HepG2 (cell line): ENCODE results near the gene ASB8. TPM values are rescaled to one million over a fixed set of nuclear protein-coding genes. Genes with fewer than 3 reads are reported as not detected.

Source experiments
- ATAC-seq: fragments of 200-7000 bp; cut with Tn5 transposase; 3 replicates; pipeline ENCODE4 v1.9.1; 2020; ENCODE audit warnings: mild to moderate bottlenecking, moderate library complexity
- BruUV-seq: library from RNA; stranded (reverse); fragments of 400-500 nt; replicated peaks from 2 replicates; lab custom pipeline; 2021; lab: Mats Ljungman, UMichigan
- CTCF ChIA-PET: fragments of 300-600 bp; formaldehyde crosslinking; extraction: SDS; loops from one replicate; lab custom pipeline; 2021; ENCODE audit warnings: low total read pairs, inconsistent platforms, low intra/inter-chr PET ratio; lab: Yijun Ruan, JAX
- POLR2A ChIA-PET: fragments of 350-600 bp; sonication (Branson Sonifier 250); formaldehyde crosslinking; loops from one replicate; lab custom pipeline; 2020; ENCODE audit warnings: antibody characterized with exemption, inconsistent platforms; lab: Yijun Ruan, JAX
- DNase-seq: peaks from one replicate; pipeline ENCODE4 v3.0.0-alpha.2; 2015; ENCODE audit warnings: low spot score
- FAIRE-seq: peaks from 3 replicates; lab custom pipeline; 2011; peaks lifted over from hg19 to GRCh38; lab: Jason Lieb, UNC
- H2AFZ ChIP-seq: one replicate; pipeline ENCODE4 v1.6.1; 2011; ENCODE audit warnings: low read length, inconsistent platforms
- H3K27ac ChIP-seq: fragments of 300-600 bp; 3 replicates; pipeline ENCODE4 v1.8.0; 2011; ENCODE audit warnings: mixed run types, mild to moderate bottlenecking, mixed read lengths, low read length, inconsistent platforms; ENCODE audit not compliant: insufficient read depth; ENCODE audit errors: extremely low read length
- H3K27me3 ChIP-seq, 2 experiments: fragments of 200-600 bp in 1 of 2; 2 replicates in 1 of 2; 3 replicates in 1 of 2; pipeline versions ENCODE4 v1.6.0 to v1.8.0; 2011; ENCODE audit warnings: low read length in 2 of 2, mild to moderate bottlenecking in 2 of 2, moderate library complexity in 2 of 2, inconsistent platforms in 1 of 2; ENCODE audit not compliant: insufficient read depth in 2 of 2, control insufficient read depth in 1 of 2
- H3K36me3 ChIP-seq, 2 experiments: fragments of 200-600 bp in 1 of 2; replicated peaks in 1 of 2; 2 replicates in 1 of 2; 3 replicates in 1 of 2; pipeline versions ENCODE4 v1.5.1 to v1.8.0; 2011; ENCODE audit warnings: low read length in 2 of 2, inconsistent platforms in 1 of 2; ENCODE audit not compliant: insufficient read depth in 2 of 2, control insufficient read depth in 1 of 2
- H3K4me1 ChIP-seq: 2 replicates; pipeline ENCODE4 v1.5.1; 2012; ENCODE audit warnings: low read length, inconsistent platforms; ENCODE audit not compliant: insufficient read depth
- H3K4me2 ChIP-seq: 2 replicates; pipeline ENCODE4 v1.6.0; 2011; ENCODE audit warnings: low read depth, low read length, inconsistent platforms
- H3K4me3 ChIP-seq, 3 experiments: fragments of 200-600 bp in 1 of 3; sonication (generic), shearing (Covaris generic) in 1 of 3; replicated peaks in 1 of 3; 2 replicates each; pipeline ENCODE4 v1.5.1; 2011 to 2016; ENCODE audit warnings: low read length in 3 of 3, inconsistent platforms in 2 of 3, low read depth in 2 of 3, mild to moderate bottlenecking in 2 of 3, control low read depth in 1 of 3, mixed read lengths in 1 of 3; ENCODE audit not compliant: insufficient read depth in 1 of 3
- H3K79me2 ChIP-seq: one replicate; pipeline ENCODE4 v1.6.1; 2011; ENCODE audit warnings: low read length, inconsistent platforms; ENCODE audit not compliant: insufficient read depth
- H3K9ac ChIP-seq: 2 replicates; pipeline ENCODE4 v1.6.0; 2011; ENCODE audit warnings: mild to moderate bottlenecking, low read depth, low read length, inconsistent platforms; ENCODE audit not compliant: insufficient read depth
- H3K9me3 ChIP-seq: 2 replicates; pipeline ENCODE4 v1.5.1; 2012; ENCODE audit warnings: mild to moderate bottlenecking, low read length
- H4K20me1 ChIP-seq: 2 replicates; pipeline ENCODE4 v1.6.0; 2011; ENCODE audit warnings: inconsistent platforms, mild to moderate bottlenecking, low read length, moderate library complexity; ENCODE audit not compliant: insufficient read depth
- MAFF ChIP-seq: IDR thresholded peaks from 2 replicates; pipeline ENCODE4 v1.6.1; 2011; ENCODE audit warnings: low read depth, low read length, improper control_type of control experiment
- MAFG ChIP-seq: sonication (generic); formaldehyde crosslinking; IDR thresholded peaks from 2 replicates; pipeline ENCODE4 v1.5.1; 2020; ENCODE audit warnings: mild to moderate bottlenecking, missing genetic modification reagents
- MAFK ChIP-seq, 2 experiments: IDR thresholded peaks in 1 of 2; conservative IDR thresholded peaks in 1 of 2; 2 replicates each; pipeline ENCODE4 v1.6.1; 2011; ENCODE audit warnings: improper control_type of control experiment in 2 of 2, low read length in 2 of 2
- NR1H2 ChIP-seq: sonication (generic); formaldehyde crosslinking; IDR thresholded peaks from 2 replicates; pipeline ENCODE4 v1.8.1; 2022; ENCODE audit warnings: low read depth, missing genetic modification reagents, borderline replicate concordance
- STAG1 ChIP-seq: sonication (generic); formaldehyde crosslinking; IDR thresholded peaks from 2 replicates; pipeline ENCODE4 v1.4.0; 2020; ENCODE audit warnings: missing genetic modification reagents
- ZBTB7A ChIP-seq: sonication (generic); formaldehyde crosslinking; IDR thresholded peaks from 2 replicates; pipeline ENCODE4 v1.8.0; 2022; ENCODE audit warnings: mild to moderate bottlenecking, missing genetic modification reagents
- ZNF17 ChIP-seq: sonication (generic); formaldehyde crosslinking; IDR thresholded peaks from 2 replicates; pipeline ENCODE4 v1.5.0; 2020; ENCODE audit warnings: mild to moderate bottlenecking, missing genetic modification reagents
- ZNF660 ChIP-seq: sonication (generic); formaldehyde crosslinking; IDR thresholded peaks from 2 replicates; pipeline ENCODE4 v1.5.1; 2020; ENCODE audit warnings: mild to moderate bottlenecking, low read depth, missing genetic modification reagents, borderline replicate concordance
- WGBS: methylation state at CpG from one replicate; pipeline ENCODE4 v1.1.6; 2017; ENCODE audit warnings: low lambda C conversion rate; 5-methylcytosine and 5-hydroxymethylcytosine counted together
- in situ Hi-C: cut with HindIII; loops from 2 replicates; pipeline ENCODE4 v1.10.0; 2017; ENCODE audit warnings: low pct_unique_long_range_greater_than_20kb; ENCODE audit not compliant: extremely low pct_ligation_motif_present
- intact Hi-C: fragments of 100-400 bp; cut with micrococcal nuclease; formaldehyde crosslinking; loops from one replicate; pipeline ENCODE4 v1.10.0; 2022; ENCODE audit not compliant: unreplicated experiment
- polyA plus RNA-seq, 8 experiments: library from polyadenylated mRNA; depleted of rRNA in 3 of 8; stranded (reverse) in 7 of 8; unstranded in 1 of 8; fragments of >200 nt; fragmentation: Illumina TruSeq in 4 of 8; extraction: Trizol in 4 of 8; gene quantifications; 2 replicates each; pipeline versions ENCODE4 v1.2.1 to v1.2.3, GENCODE V29; 2011 to 2016; ENCODE audit warnings: low read depth in 4 of 8, missing spikeins in 1 of 8, mixed read lengths in 1 of 8; ENCODE audit not compliant: insufficient read depth in 1 of 8
- total RNA-seq, 5 experiments: library from RNA; depleted of rRNA; stranded (reverse); fragments of >200 nt; fragmentation: Illumina TruSeq; extraction: Trizol; gene quantifications; 2 replicates each; pipeline ENCODE4 v1.2.3, GENCODE V29; 2016; ENCODE audit warnings: low read depth in 1 of 5
- TF ChIP-seq, protein P1 (sequence below): sonication (generic); formaldehyde crosslinking; IDR thresholded peaks from 2 replicates; pipeline ENCODE4 v1.5.1; 2020; ENCODE audit warnings: missing genetic modification reagents, mild to moderate bottlenecking, borderline replicate concordance
- TF ChIP-seq, protein P2 (sequence below): sonication (generic); formaldehyde crosslinking; IDR thresholded peaks from 2 replicates; pipeline ENCODE4 v1.5.0; 2020; ENCODE audit warnings: missing genetic modification reagents, mild to moderate bottlenecking, borderline replicate concordance
- TF ChIP-seq, protein P3 (sequence below), 2 experiments: sonication (generic) in 1 of 2; formaldehyde crosslinking in 1 of 2; IDR thresholded peaks; 2 replicates each; pipeline versions ENCODE4 v1.4.0 to v1.6.1; 2018 to 2020; ENCODE audit warnings: missing genetic modification reagents in 2 of 2, borderline replicate concordance in 1 of 2, low read depth in 1 of 2, mild to moderate bottlenecking in 1 of 2, missing biosample characterization in 1 of 2

The ASB8 gene
- total and polyA plus RNA-seq, 2 of the 13 experiments (the other 11 are each of a cell fraction or from before 2014, with no cell fraction given), result 14.0 to 15.5 TPM

GRCh38 chr12:48197549-48197970 is 40.2 kb upstream of the ASB8 start:
- H3K79me2 ChIP-seq, result no peaks in the 10 kb centered on the region
- POLR2A ChIA-PET, result no interaction called here
- 14% methylated on average over 10 of the region's 10 CpGs for WGBS
- H4K20me1 ChIP-seq, result no peaks in the 10 kb centered on the region
- no TSS peak for BruUV-seq
- H3K27ac ChIP-seq, result no peak overlapping the region
- H3K9ac ChIP-seq, result no peak overlapping the region
- FAIRE-seq (no peak), DNase-seq (no peak)
- H3K4me3 ChIP-seq, result no peak overlapping the region
- intact Hi-C loops, result no loop called here
- H3K36me3 ChIP-seq, result no peaks in the 10 kb centered on the region
- CTCF ChIA-PET, result no interaction called here
- in situ Hi-C loops, result no loop called here
- no peak overlapping the region for H2AFZ ChIP-seq
- no peak overlapping the region for H3K4me2 ChIP-seq
- no peaks in the 10 kb centered on the region; a peak in 1 of 5 replicates for H3K27me3 ChIP-seq
- no peaks in the 10 kb centered on the region for H3K9me3 ChIP-seq
- no peak for TF ChIP-seq NR1H2 (CRISPR knock-in tag)
- TF ChIP-seq, protein P1, sequence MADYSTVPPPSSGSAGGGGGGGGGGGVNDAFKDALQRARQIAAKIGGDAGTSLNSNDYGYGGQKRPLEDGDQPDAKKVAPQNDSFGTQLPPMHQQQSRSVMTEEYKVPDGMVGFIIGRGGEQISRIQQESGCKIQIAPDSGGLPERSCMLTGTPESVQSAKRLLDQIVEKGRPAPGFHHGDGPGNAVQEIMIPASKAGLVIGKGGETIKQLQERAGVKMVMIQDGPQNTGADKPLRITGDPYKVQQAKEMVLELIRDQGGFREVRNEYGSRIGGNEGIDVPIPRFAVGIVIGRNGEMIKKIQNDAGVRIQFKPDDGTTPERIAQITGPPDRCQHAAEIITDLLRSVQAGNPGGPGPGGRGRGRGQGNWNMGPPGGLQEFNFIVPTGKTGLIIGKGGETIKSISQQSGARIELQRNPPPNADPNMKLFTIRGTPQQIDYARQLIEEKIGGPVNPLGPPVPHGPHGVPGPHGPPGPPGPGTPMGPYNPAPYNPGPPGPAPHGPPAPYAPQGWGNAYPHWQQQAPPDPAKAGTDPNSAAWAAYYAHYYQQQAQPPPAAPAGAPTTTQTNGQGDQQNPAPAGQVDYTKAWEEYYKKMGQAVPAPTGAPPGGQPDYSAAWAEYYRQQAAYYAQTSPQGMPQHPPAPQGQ (CRISPR knock-in tag), result no peak
- TF ChIP-seq, protein P2, sequence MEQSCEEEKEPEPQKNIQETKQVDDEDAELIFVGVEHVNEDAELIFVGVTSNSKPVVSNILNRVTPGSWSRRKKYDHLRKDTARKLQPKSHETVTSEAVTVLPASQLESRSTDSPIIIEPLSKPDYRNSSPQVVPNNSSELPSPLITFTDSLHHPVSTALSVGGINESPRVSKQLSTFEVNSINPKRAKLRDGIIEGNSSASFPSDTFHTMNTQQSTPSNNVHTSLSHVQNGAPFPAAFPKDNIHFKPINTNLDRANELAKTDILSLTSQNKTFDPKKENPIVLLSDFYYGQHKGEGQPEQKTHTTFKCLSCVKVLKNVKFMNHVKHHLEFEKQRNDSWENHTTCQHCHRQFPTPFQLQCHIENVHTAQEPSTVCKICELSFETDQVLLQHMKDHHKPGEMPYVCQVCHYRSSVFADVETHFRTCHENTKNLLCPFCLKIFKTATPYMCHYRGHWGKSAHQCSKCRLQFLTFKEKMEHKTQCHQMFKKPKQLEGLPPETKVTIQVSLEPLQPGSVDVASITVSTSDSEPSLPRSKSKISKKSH, result no peak
- TF ChIP-seq, protein P3, sequence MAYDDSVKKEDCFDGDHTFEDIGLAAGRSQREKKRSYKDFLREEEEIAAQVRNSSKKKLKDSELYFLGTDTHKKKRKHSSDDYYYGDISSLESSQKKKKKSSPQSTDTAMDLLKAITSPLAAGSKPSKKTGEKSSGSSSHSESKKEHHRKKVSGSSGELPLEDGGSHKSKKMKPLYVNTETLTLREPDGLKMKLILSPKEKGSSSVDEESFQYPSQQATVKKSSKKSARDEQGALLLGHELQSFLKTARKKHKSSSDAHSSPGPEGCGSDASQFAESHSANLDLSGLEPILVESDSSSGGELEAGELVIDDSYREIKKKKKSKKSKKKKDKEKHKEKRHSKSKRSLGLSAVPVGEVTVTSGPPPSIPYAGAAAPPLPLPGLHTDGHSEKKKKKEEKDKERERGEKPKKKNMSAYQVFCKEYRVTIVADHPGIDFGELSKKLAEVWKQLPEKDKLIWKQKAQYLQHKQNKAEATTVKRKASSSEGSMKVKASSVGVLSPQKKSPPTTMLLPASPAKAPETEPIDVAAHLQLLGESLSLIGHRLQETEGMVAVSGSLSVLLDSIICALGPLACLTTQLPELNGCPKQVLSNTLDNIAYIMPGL (CRISPR knock-in tag; IDR thresholded peaks at IDR 0.05; ENCODE audit: borderline replicate concordance in 1 of 2, low read depth in 1 of 2), result no peak
- no peak for TF ChIP-seq ZNF17
- TF ChIP-seq MAFK (conservative IDR thresholded peaks at IDR 0.05 in 1 of 2, IDR thresholded peaks at IDR 0.05 in 1 of 2; ENCODE audit: low read length in 2 of 2), result peak; percentile 53 to 79
- no peak for TF ChIP-seq STAG1 (CRISPR knock-in tag)
- TF ChIP-seq MAFF, result peak; percentile 71
- no peak for TF ChIP-seq MAFG (CRISPR knock-in tag)
- TF ChIP-seq ZBTB7A (CRISPR knock-in tag), result no peak
- no peak for TF ChIP-seq ZNF660 (CRISPR knock-in tag)
- TF ChIP-seq, all 625 proteins: peak for 2
- no peaks in the 10 kb centered on the region for H3K4me1 ChIP-seq
- ATAC-seq, result no peak; the same call in 2 of the 3 replicates
